HK-2 (cell line): ENCODE measurements around the gene PTGIS.

Source experiments
- DNase-seq: peaks from one replicate; pipeline ENCODE4 v3.0.0-alpha.2; 2018; ENCODE audit not compliant: unreplicated experiment

The PTGIS gene

GRCh38 chr20:49470922-49471321, 97.0 kb downstream of the PTGIS start:
- no peak for DNase-seq

GRCh38 chr20:49469060-49469459, 98.9 kb downstream of the PTGIS start:
- DNase-seq, result no peak

- no peak for DNase-seq
Measured at GRCh38 chr20:49468412-49468811, 99.5 kb downstream of the PTGIS start.

GRCh38 chr20:49466114-49466912, 101.6 kb downstream of the PTGIS start:
- no peak for DNase-seq

- no peak for DNase-seq
Measured at GRCh38 chr20:49464556-49464955, 103.4 kb downstream of the PTGIS start.

GRCh38 chr20:49462626-49463025, 105.3 kb downstream of the PTGIS start:
- DNase-seq, result no peak

GRCh38 chr20:49461894-49462620, 105.9 kb downstream of the PTGIS start:
- DNase-seq, result no peak

GRCh38 chr20:49460916-49461315, 107.0 kb downstream of the PTGIS start:
- peak; percentile 67 for DNase-seq

GRCh38 chr20:49460131-49460530, 107.8 kb downstream of the PTGIS start:
- DNase-seq, result no peak

- no peak for DNase-seq
Measured at GRCh38 chr20:49459684-49460083, 108.3 kb downstream of the PTGIS start.

GRCh38 chr20:49457444-49457843, 110.5 kb downstream of the PTGIS start:
- DNase-seq, result no peak

GRCh38 chr20:49456646-49457045, 111.3 kb downstream of the PTGIS start:
- DNase-seq, result no peak

GRCh38 chr20:49455691-49456090, 112.2 kb downstream of the PTGIS start:
- DNase-seq, result no peak
